ENCODE data around the gene STAT1. TPM values are rescaled to one million over a fixed set of nuclear protein-coding genes. Genes with fewer than 3 reads are reported as not detected.

Gene STAT1
- total and polyA plus RNA-seq, 9 of the 15 experiments (the other 6 are each of a cell fraction or from before 2014, with no cell fraction given), result 8.7 to 34.4 (median 26.8) TPM

DNA sequence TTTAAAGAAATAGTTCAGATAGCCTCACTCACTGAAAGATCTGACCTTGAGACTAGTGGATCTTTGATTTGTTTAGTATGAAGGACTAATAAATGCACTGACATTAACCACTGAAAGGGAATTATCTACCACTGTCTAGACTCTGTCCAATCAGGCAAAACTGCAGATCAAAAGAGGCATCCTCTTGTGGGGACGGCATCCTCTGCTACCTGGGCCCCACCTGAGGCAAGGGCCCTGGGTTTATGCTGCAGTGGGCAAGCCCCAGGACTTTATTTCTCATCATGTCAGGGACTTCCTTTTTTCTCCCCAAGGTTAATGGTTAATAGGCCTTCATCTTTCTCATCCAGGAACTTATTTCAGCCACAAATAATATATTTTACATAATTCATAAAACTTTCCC lies 32.2 kb downstream of the STAT1 start (continued):
- TF ChIP-seq, protein P1, sequence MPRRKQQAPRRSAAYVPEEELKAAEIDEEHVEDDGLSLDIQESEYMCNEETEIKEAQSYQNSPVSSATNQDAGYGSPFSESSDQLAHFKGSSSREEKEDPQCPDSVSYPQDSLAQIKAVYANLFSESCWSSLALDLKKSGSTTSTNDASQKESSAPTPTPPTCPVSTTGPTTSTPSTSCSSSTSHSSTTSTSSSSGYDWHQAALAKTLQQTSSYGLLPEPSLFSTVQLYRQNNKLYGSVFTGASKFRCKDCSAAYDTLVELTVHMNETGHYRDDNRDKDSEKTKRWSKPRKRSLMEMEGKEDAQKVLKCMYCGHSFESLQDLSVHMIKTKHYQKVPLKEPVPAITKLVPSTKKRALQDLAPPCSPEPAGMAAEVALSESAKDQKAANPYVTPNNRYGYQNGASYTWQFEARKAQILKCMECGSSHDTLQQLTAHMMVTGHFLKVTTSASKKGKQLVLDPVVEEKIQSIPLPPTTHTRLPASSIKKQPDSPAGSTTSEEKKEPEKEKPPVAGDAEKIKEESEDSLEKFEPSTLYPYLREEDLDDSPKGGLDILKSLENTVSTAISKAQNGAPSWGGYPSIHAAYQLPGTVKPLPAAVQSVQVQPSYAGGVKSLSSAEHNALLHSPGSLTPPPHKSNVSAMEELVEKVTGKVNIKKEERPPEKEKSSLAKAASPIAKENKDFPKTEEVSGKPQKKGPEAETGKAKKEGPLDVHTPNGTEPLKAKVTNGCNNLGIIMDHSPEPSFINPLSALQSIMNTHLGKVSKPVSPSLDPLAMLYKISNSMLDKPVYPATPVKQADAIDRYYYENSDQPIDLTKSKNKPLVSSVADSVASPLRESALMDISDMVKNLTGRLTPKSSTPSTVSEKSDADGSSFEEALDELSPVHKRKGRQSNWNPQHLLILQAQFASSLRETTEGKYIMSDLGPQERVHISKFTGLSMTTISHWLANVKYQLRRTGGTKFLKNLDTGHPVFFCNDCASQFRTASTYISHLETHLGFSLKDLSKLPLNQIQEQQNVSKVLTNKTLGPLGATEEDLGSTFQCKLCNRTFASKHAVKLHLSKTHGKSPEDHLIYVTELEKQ (CRISPR knock-in tag; IDR thresholded peaks at IDR 0.05), result no peak
- TF ChIP-seq TAL1 (IDR thresholded peaks at IDR 0.05) (no peak), POLR2H (tag; IDR thresholded peaks at IDR 0.05; ENCODE audit: low read depth) (no peak)

DNA sequence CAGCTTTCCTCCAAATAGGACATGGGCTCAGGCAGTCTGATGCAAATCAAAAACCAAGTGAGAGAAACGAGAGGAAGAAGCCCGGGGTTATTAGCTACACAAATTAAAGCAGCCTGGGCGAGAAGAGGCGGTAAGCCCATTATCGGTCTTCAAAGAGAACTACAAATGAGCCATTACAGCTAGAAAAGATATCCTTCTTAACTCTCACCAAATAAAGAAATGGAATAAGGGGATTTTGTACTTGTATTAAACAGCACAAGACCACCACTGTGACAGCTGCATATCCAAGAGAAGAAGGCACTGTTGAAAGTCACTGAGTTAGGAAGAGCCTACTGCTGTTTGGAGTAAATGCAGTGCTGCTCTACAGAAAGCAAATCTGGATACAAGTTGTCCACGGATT lies 32.6 kb downstream of the STAT1 start:
- CTCF ChIA-PET (ENCODE audit: low intra/inter-chr PET ratio), result no interaction called here
- ATAC-seq (no peak), FAIRE-seq (no peak)

More for the DNA sequence above, 32.6 kb downstream of the STAT1 start:
- no peak overlapping the region for H2AFZ ChIP-seq (ENCODE audit: low read depth, low read length)
- no peaks in the 10 kb centered on the region for H3K27me3 ChIP-seq (ENCODE audit: control insufficient read depth in 2 of 2, insufficient read depth in 2 of 2, low read length in 2 of 2)
- no TSS peak for BruUV-seq (replicated peaks)
- no peaks in the 10 kb centered on the region for H3K9me1 ChIP-seq (ENCODE audit: control insufficient read depth, insufficient read depth, low read length)
- H3K4me2 ChIP-seq (ENCODE audit: insufficient read depth, low read length), result no peak overlapping the region
- in situ Hi-C loops (cut with MboI) (no loop called here), intact Hi-C loops (cut with micrococcal nuclease) (no loop called here)
- POLR2A ChIA-PET, result no interaction called here
- 89% methylated on average over 6 of the region's 6 CpGs for WGBS (ENCODE audit: insufficient coverage, low coverage, missing lambda C conversion rate)
- H3K79me2 ChIP-seq (ENCODE audit: control insufficient read depth, insufficient read depth, low read length), result no peaks in the 10 kb centered on the region
- H3K4me1 ChIP-seq (replicated peaks in 1 of 2; ENCODE audit: control insufficient read depth in 2 of 2, insufficient read depth in 2 of 2, low read length in 2 of 2), result no peaks in the 10 kb centered on the region
- H4K20me1 ChIP-seq (replicated peaks; ENCODE audit: control insufficient read depth, insufficient read depth, low read length), result no peaks in the 10 kb centered on the region
- H3K9ac ChIP-seq (ENCODE audit: insufficient read depth in 1 of 2, low read depth in 2 of 2, low read length in 2 of 2), result no peak overlapping the region
- peaks cover 91% of the 10 kb centered on the region; the same call in 2 of the 3 replicates for H3K36me3 ChIP-seq (ENCODE audit: control insufficient read depth, insufficient read depth, low read length)
- TF ChIP-seq ZNF239 (CRISPR knock-in tag; IDR thresholded peaks at IDR 0.05), result no peak
- TF ChIP-seq ZNF121 (CRISPR knock-in tag; conservative IDR thresholded peaks at IDR 0.05), result no peak
- no peak for TF ChIP-seq POLR3A (IDR thresholded peaks at IDR 0.05; ENCODE audit: borderline replicate concordance, extremely low read depth, insufficient read depth, insufficient read length)
- TF ChIP-seq, protein P2, sequence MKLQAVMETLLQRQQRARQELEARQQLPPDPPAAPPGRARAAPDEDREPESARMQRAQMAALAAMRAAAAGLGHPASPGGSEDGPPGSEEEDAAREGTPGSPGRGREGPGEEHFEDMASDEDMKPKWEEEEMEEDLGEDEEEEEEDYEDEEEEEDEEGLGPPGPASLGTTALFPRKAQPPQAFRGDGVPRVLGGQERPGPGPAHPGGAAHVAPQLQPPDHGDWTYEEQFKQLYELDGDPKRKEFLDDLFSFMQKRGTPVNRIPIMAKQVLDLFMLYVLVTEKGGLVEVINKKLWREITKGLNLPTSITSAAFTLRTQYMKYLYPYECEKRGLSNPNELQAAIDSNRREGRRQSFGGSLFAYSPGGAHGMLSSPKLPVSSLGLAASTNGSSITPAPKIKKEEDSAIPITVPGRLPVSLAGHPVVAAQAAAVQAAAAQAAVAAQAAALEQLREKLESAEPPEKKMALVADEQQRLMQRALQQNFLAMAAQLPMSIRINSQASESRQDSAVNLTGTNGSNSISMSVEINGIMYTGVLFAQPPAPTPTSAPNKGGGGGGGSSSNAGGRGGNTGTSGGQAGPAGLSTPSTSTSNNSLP (IDR thresholded peaks at IDR 0.05; ENCODE audit: borderline replicate concordance, low read depth, low read length), result no peak
- TF ChIP-seq CBFA2T2 (conservative IDR thresholded peaks at IDR 0.05), result no peak
- DNase-seq (ENCODE audit: extremely low read depth in 1 of 4, low spot score in 3 of 4), result no peak
- H3K9me3 ChIP-seq (replicated peaks; ENCODE audit: control insufficient read depth, insufficient read depth, low read depth, low read length), result no peaks in the 10 kb centered on the region
- no peak overlapping the region for H3K27ac ChIP-seq (ENCODE audit: extremely low read depth, low read depth, low read length)
- H3K4me3 ChIP-seq, result no peak overlapping the region

Data from K562 (cell line).